Lung (tissue), 13 donors: ENCODE results near the gene MRPL19. TPM values are rescaled to one million over a fixed set of nuclear protein-coding genes. Genes with fewer than 3 reads are reported as not detected.
A peak's percentile ranks its signal among the peaks of the same experiment; 100 is the strongest.

ENCODE experiments used
- ATAC-seq: fragments of 200-7000 bp; cut with Tn5 transposase; one replicate; pipeline ENCODE4 v1.9.1; 2020; ENCODE audit warnings: moderate number of reproducible peaks; ENCODE audit not compliant: insufficient read depth, low FRiP score
- DNase-seq, 3 donors: peaks; one replicate each; pipeline ENCODE4 v3.0.0-alpha.2; 2013 to 2017
- H3K27ac ChIP-seq, 2 donors: one replicate each; pipeline ENCODE4 v1.5.1; 2013; ENCODE audit warnings: mild to moderate bottlenecking in 2 of 2, moderate library complexity in 2 of 2, control low read depth in 1 of 2, inconsistent platforms in 1 of 2, low read depth in 1 of 2, low read length in 1 of 2
- H3K27me3 ChIP-seq, 3 donors: one replicate each; pipeline ENCODE4 v1.5.1; 2013; ENCODE audit warnings: low read length in 2 of 3; ENCODE audit not compliant: control insufficient read depth in 3 of 3, insufficient read depth in 3 of 3
- H3K36me3 ChIP-seq, 4 donors: one replicate each; pipeline ENCODE4 v1.5.1; 2013; ENCODE audit warnings: low read length in 4 of 4, mild to moderate bottlenecking in 1 of 4, moderate library complexity in 1 of 4; ENCODE audit not compliant: control insufficient read depth in 4 of 4, insufficient read depth in 4 of 4
- H3K4me1 ChIP-seq, 5 donors: one replicate each; pipeline ENCODE4 v1.5.1; 2013; ENCODE audit warnings: low read length in 5 of 5, mild to moderate bottlenecking in 2 of 5, moderate library complexity in 1 of 5; ENCODE audit not compliant: control insufficient read depth in 5 of 5, insufficient read depth in 5 of 5
- H3K4me3 ChIP-seq: one replicate; pipeline ENCODE4 v1.5.1; 2013; ENCODE audit warnings: mild to moderate bottlenecking, control low read depth, moderate library complexity
- H3K9ac ChIP-seq, 2 donors: one replicate each; pipeline ENCODE4 v1.5.1; 2013; ENCODE audit warnings: low read length in 2 of 2, control low read depth in 1 of 2; ENCODE audit not compliant: insufficient read depth in 1 of 2
- H3K9me3 ChIP-seq, 4 donors: one replicate each; pipeline ENCODE4 v1.5.1; 2013; ENCODE audit warnings: low read length in 3 of 4, mild to moderate bottlenecking in 1 of 4, moderate library complexity in 1 of 4; ENCODE audit not compliant: control insufficient read depth in 4 of 4, insufficient read depth in 3 of 4
- WGBS, 2 donors: extraction: QIAGEN DNeasy Blood & Tissue Kit; methylation state at CpG; one replicate each; pipeline ENCODE4 v1.1.7; 2013; 5-methylcytosine and 5-hydroxymethylcytosine counted together
- polyA plus RNA-seq, 2 donors: library from polyadenylated mRNA; stranded (reverse); fragments of 200-250 nt; gene quantifications; one replicate each; pipeline ENCODE4 v1.2.1, GENCODE V29; 2013
- small RNA-seq: library from RNA; depleted of rRNA; stranded (forward); fragments of <200 nt; gene quantifications from one replicate; pipeline ENCODE3, GENCODE V24; 2014; ENCODE audit warnings: low replicate concordance
- total RNA-seq, 2 donors: library from RNA; depleted of rRNA in 1 of 2; stranded (reverse); fragments of >200 nt in 1 of 2; gene quantifications; one replicate each; pipeline ENCODE4 v1.2.1, GENCODE V29; 2014 to 2021
- TF ChIP-seq, protein P1 (sequence below): IDR thresholded peaks from 2 replicates; pipeline ENCODE4 v1.5.1; 2012; ENCODE audit warnings: mild to moderate bottlenecking; ENCODE audit errors: control extremely low read depth, extremely low read depth
- donor health status: control.
- donor health status: control.
- donor health status: Bipolar disorder and iron deficiency.
- donor health status: healthy.
- donor health status: DM: yes; HTN: yes; CAD: no.

The MRPL19 gene
- total and polyA plus RNA-seq, 4 donors: 14.9 to 65.0 (median 33.3) TPM

DNA sequence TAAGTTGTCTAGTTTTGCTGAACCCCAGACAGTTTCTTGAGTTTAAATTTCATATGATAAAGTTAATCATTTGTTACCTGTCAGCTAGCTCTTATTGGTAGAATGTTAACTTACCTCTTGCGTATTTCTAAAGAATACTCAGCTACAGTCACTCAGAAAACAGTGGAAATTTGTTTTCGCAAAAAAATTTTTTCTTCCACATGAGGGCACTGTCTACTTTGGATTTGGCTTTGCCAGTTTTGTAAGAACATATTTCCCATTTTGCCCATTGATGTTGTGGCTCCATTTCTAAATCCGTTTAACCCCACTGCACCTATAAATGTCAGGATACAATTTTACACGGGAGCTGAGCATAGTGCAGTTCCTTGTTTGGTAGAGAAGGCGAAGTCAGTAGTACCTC lies 83.3 kb downstream of the MRPL19 start:
- Histone ChIP-seq H3K4me1 (no peaks in the 10 kb centered on the region), H3K27me3 (no peaks in the 10 kb centered on the region), H3K27ac (no peak overlapping the region), H3K4me3 (no peak overlapping the region), H3K36me3 (no peaks in the 10 kb centered on the region), H3K9me3 (peaks cover 0 to 3% (median 0%) of the 10 kb centered on the region in 4 donors), H3K9ac (no peak overlapping the region)
- DNase-seq (peak in 2 of 3 donors; percentile 54 to 63), ATAC-seq (no peak)
- TF ChIP-seq, protein P1, sequence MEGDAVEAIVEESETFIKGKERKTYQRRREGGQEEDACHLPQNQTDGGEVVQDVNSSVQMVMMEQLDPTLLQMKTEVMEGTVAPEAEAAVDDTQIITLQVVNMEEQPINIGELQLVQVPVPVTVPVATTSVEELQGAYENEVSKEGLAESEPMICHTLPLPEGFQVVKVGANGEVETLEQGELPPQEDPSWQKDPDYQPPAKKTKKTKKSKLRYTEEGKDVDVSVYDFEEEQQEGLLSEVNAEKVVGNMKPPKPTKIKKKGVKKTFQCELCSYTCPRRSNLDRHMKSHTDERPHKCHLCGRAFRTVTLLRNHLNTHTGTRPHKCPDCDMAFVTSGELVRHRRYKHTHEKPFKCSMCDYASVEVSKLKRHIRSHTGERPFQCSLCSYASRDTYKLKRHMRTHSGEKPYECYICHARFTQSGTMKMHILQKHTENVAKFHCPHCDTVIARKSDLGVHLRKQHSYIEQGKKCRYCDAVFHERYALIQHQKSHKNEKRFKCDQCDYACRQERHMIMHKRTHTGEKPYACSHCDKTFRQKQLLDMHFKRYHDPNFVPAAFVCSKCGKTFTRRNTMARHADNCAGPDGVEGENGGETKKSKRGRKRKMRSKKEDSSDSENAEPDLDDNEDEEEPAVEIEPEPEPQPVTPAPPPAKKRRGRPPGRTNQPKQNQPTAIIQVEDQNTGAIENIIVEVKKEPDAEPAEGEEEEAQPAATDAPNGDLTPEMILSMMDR: no peak
- WGBS, 2 donors: 66 to 70% methylated on average over 5 of the region's 5 CpGs

DNA sequence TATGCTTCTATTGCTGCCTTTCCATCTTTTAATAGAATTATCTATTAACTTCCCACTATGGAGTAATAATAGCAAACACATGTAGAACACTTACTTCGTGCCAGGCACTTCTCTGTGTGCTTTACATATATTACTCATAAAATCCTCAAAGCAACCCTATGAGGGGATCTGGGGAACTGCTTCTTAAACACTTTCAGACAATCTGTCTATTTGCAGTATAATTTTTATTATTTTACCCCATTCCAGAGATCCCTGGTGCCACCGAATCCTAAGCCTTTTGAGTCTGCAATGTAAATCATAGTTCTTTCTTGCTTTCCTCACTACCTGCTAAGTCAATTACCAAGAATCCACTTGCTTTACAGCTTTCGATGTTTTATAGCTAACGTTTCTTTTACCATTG lies 89.7 kb downstream of the MRPL19 start:
- Histone ChIP-seq H3K4me3 (no peak overlapping the region), H3K27me3 (no peaks in the 10 kb centered on the region), H3K9ac (no peak overlapping the region), H3K9me3 (peaks cover 0 to 3% (median 0%) of the 10 kb centered on the region in 4 donors), H3K27ac (no peak overlapping the region), H3K4me1 (no peaks in the 10 kb centered on the region), H3K36me3 (no peaks in the 10 kb centered on the region)
- TF ChIP-seq, protein P1: no peak
- WGBS, 2 donors: 76 to 85% methylated on average over 4 of the region's 4 CpGs
- no peak for ATAC-seq
- no peak for DNase-seq

DNA sequence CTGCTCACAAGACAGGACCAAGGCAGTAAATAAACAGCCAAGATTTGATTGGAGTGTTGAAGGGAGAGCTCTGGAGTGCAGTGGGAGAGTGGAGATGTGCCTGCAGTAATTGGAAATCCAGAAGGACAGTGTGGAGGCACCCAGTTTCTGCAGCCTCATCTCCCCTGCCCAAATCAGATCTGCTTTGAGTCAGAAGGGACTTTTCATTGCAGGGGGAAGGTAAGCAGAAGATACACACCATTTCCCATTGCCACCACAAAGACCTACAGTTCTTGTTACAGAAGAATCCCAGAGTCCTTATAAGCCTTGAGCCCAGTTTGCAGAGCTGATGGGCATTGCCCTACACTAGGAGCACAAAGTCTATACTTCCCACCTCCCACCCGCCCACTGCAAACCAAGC lies 91.4 kb downstream of the MRPL19 start:
- ATAC-seq: no peak
- H3K9ac ChIP-seq: no peak overlapping the region
- no peak overlapping the region for H3K27ac ChIP-seq
- no peaks in the 10 kb centered on the region for H3K36me3 ChIP-seq
- TF ChIP-seq, protein P1: no peak
- H3K4me1 ChIP-seq: no peaks in the 10 kb centered on the region
- WGBS, 2 donors: 91 to 94% methylated on average over 1 of the region's 1 CpG
- no peak for DNase-seq
- H3K4me3 ChIP-seq: no peak overlapping the region
- peaks cover 0 to 3% (median 0%) of the 10 kb centered on the region in 4 donors for H3K9me3 ChIP-seq
- no peaks in the 10 kb centered on the region for H3K27me3 ChIP-seq

Small RNA genes lying within 50 kb of the gene (small RNA-seq; reads per million reads assigned to genes)
- not detected for gene RF00012

Other genes with a start within 250 kb of the MRPL19 start
- gene EVA1A, start 85.8 kb upstream of the MRPL19 start, total RNA-seq: 10 to 100 TPM; 35.8 to 51.3 TPM
- 100 to 1,000 TPM in 1 of 2 donors, 10 to 100 TPM in 1; 30.1 to 102 TPM for gene EVA1A, start 85.8 kb upstream of the MRPL19 start, polyA plus RNA-seq
- gene GCFC2, start 64.1 kb downstream of the MRPL19 start, total RNA-seq: 10 to 100 TPM; 15.5 to 44.9 TPM
- gene GCFC2, start 64.1 kb downstream of the MRPL19 start, polyA plus RNA-seq: 10 to 100 TPM in 1 of 2 donors, 1 to 10 TPM in 1; 9.5 to 25.4 TPM